Endothelial cell of umbilical vein (primary cell): Measurements from ENCODE around the gene PLEKHH2. TPM values are rescaled to one million over a fixed set of nuclear protein-coding genes. Genes with fewer than 3 reads are reported as not detected.

Experiments
- BruUV-seq: library from RNA; stranded (reverse); fragments of 400-500 nt; replicated peaks from 2 replicates; lab custom pipeline; 2021; lab: Mats Ljungman, UMichigan
- CTCF ChIA-PET: fragments of 300-600, 350-600 bp; sonication (Branson Sonifier 250); formaldehyde crosslinking; loops from one replicate; lab custom pipeline; 2021; ENCODE audit warnings: antibody characterized with exemption, inconsistent platforms; lab: Charles Lee
- POLR2A ChIA-PET: fragments of 300-600, 350-600 bp; sonication (Branson Sonifier 250); formaldehyde crosslinking; loops from one replicate; lab custom pipeline; 2021; ENCODE audit warnings: antibody characterized with exemption, inconsistent platforms; lab: Charles Lee
- DNase-seq: peaks from one replicate; pipeline ENCODE4 v3.0.0-alpha.2; 2011; ENCODE audit warnings: low read depth, low spot score
- FAIRE-seq: peaks from 2 replicates; lab custom pipeline; 2011; peaks lifted over from hg19 to GRCh38; lab: Jason Lieb, UNC
- H2AFZ ChIP-seq: 2 replicates; pipeline ENCODE4 v1.6.0; 2012; ENCODE audit warnings: low read depth, low read length, control low read depth, inconsistent platforms
- H3K27ac ChIP-seq: 2 replicates; pipeline ENCODE4 v1.5.1; 2011; ENCODE audit warnings: low read depth, mild to moderate bottlenecking, control low read depth, low read length, moderate library complexity; ENCODE audit not compliant: insufficient read depth
- H3K27me3 ChIP-seq, 2 experiments: 2 replicates each; pipeline versions ENCODE4 v1.6.0 to v1.6.1; 2011; ENCODE audit warnings: low read length in 2 of 2, mixed read lengths in 1 of 2; ENCODE audit not compliant: control insufficient read depth in 2 of 2, insufficient read depth in 2 of 2
- H3K36me3 ChIP-seq, 2 experiments: 2 replicates in 1 of 2; 3 replicates in 1 of 2; pipeline ENCODE4 v1.5.1; 2011; ENCODE audit warnings: low read length in 2 of 2, mild to moderate bottlenecking in 1 of 2, moderate library complexity in 1 of 2; ENCODE audit not compliant: control insufficient read depth in 2 of 2, insufficient read depth in 2 of 2; ENCODE audit errors: extremely low read depth in 1 of 2
- H3K4me1 ChIP-seq: 3 replicates; pipeline ENCODE4 v1.5.1; 2011; ENCODE audit warnings: mild to moderate bottlenecking, low read length; ENCODE audit not compliant: control insufficient read depth, insufficient read depth; ENCODE audit errors: extremely low read depth
- H3K4me2 ChIP-seq: 2 replicates; pipeline ENCODE4 v1.6.1; 2011; ENCODE audit warnings: low read length, control low read depth, mixed read lengths; ENCODE audit not compliant: insufficient read depth
- H3K4me3 ChIP-seq, 3 experiments: fragments of 200-600 bp in 1 of 3; sonication (generic), shearing (Covaris generic) in 1 of 3; replicated peaks in 1 of 3; 2 replicates each; pipeline ENCODE4 v1.5.1; 2011 to 2016; ENCODE audit warnings: control low read depth in 3 of 3, low read length in 3 of 3, mild to moderate bottlenecking in 2 of 3, inconsistent platforms in 1 of 3, low read depth in 1 of 3, moderate library complexity in 1 of 3; ENCODE audit not compliant: insufficient read depth in 1 of 3
- H3K79me2 ChIP-seq: 2 replicates; pipeline ENCODE4 v1.6.0; 2012; ENCODE audit warnings: low read length, inconsistent platforms; ENCODE audit not compliant: control insufficient read depth, insufficient read depth
- H3K9ac ChIP-seq: replicated peaks from 2 replicates; pipeline ENCODE3; 2011; ENCODE audit warnings: low read length, control low read depth; ENCODE audit not compliant: insufficient read depth; ENCODE audit errors: extremely low read depth
- H3K9me1 ChIP-seq: replicated peaks from 3 replicates; pipeline ENCODE4 v1.6.0; 2011; ENCODE audit warnings: mild to moderate bottlenecking, low read length; ENCODE audit not compliant: control insufficient read depth, insufficient read depth; ENCODE audit errors: extremely low read depth
- H3K9me3 ChIP-seq: replicated peaks from 2 replicates; pipeline ENCODE4 v1.5.1; 2012; ENCODE audit warnings: low read length, inconsistent platforms; ENCODE audit not compliant: control insufficient read depth, insufficient read depth
- H4K20me1 ChIP-seq: replicated peaks from 2 replicates; pipeline ENCODE3; 2011; ENCODE audit warnings: mild to moderate bottlenecking, low read length; ENCODE audit not compliant: control insufficient read depth, insufficient read depth; ENCODE audit errors: extremely low read depth
- GATA2 ChIP-seq: IDR thresholded peaks from 2 replicates; pipeline ENCODE4 v1.7.0; 2011; ENCODE audit warnings: low read depth, mild to moderate bottlenecking, moderate library complexity, mixed read lengths, low read length; ENCODE audit not compliant: insufficient read length, insufficient read depth
- JUN ChIP-seq: IDR thresholded peaks from 2 replicates; pipeline ENCODE4 v1.6.1; 2011; ENCODE audit warnings: borderline replicate concordance, low read depth; ENCODE audit not compliant: insufficient read length, insufficient read depth
- MYC ChIP-seq: IDR thresholded peaks from one replicate; pipeline ENCODE4 v1.6.1; 2011; ENCODE audit warnings: mild to moderate bottlenecking, low read depth, low read length
- POLR2A ChIP-seq: IDR thresholded peaks from 2 replicates; pipeline ENCODE4 v1.6.1; 2012; ENCODE audit warnings: low read depth, mild to moderate bottlenecking, control low read depth, low read length
- POLR2AphosphoS5 ChIP-seq: IDR thresholded peaks from 2 replicates; pipeline ENCODE4 v1.6.1; 2012; ENCODE audit warnings: low read depth, mild to moderate bottlenecking, control low read depth, low read length, moderate library complexity; ENCODE audit not compliant: insufficient read depth
- dilution Hi-C: fragments of 300-500 bp; cut with MboI; formaldehyde crosslinking; loops from one replicate; pipeline ENCODE4 v1.15.0; 2019; ENCODE audit warnings: low sequenced_read_pairs; ENCODE audit not compliant: extremely low pct_ligation_motif_present
- intact Hi-C: fragments of 100-400 bp; cut with micrococcal nuclease; formaldehyde crosslinking; loops from one replicate; pipeline ENCODE4 v1.10.0; 2022
- polyA plus RNA-seq, 4 experiments: library from polyadenylated mRNA; depleted of rRNA in 3 of 4; stranded (reverse) in 3 of 4; unstranded in 1 of 4; fragments of >200 nt; gene quantifications; 2 replicates each; pipeline versions ENCODE4 v1.2.1 to v1.2.3, GENCODE V29; 2011 to 2012; ENCODE audit warnings: missing spikeins in 1 of 4
- total RNA-seq: library from RNA; stranded (reverse); gene quantifications from 2 replicates; pipeline ENCODE4 v1.2.3, GENCODE V29; 2021
- TF ChIP-seq, protein P1 (sequence below), 2 donors: IDR thresholded peaks; 1 replicate in 1 of 2; 2 replicates in 1 of 2; pipeline ENCODE4 v1.5.1; 2011; ENCODE audit warnings: low read length in 2 of 2, mild to moderate bottlenecking in 2 of 2, moderate library complexity in 2 of 2, control low read depth in 1 of 2, inconsistent platforms in 1 of 2, low read depth in 1 of 2; ENCODE audit not compliant: insufficient read depth in 1 of 2; ENCODE audit errors: extremely low read depth in 1 of 2
- TF ChIP-seq, protein P2 (sequence below): IDR thresholded peaks from 2 replicates; pipeline ENCODE4 v1.6.1; 2011; ENCODE audit not compliant: insufficient read depth, insufficient read length

The PLEKHH2 gene
- total and polyA plus RNA-seq, 2 donors (not counting 3 experiments of a cell fraction or from before 2014, with no cell fraction given), result 0.41 to 0.58 TPM

DNA sequence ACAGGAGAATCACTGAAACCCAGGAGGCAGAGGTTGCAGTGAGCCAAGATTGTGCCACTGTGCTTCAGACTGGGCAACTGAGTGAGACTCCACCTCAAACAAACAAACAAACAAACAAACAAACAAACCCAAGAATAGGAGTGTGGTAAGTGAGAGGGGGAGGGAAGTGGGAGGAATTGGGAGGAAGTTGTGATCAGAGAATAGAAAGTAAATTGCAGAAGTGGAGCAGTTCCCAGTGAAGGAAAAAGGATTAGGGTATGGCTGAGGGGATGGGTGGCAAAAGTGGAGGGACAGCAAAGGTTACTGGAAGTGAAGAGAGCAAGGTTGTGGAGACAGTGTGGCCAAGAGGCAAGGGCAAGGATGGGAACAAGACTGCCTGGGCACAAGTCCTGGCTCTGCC is 80.3 kb downstream of the PLEKHH2 start:
- CTCF ChIA-PET, result no interaction called here
- FAIRE-seq (no peak), DNase-seq (no peak)
- H3K9me1 ChIP-seq, result no peaks in the 10 kb centered on the region
- H3K4me2 ChIP-seq, result no peak overlapping the region
- TF ChIP-seq POLR2A, result no peak
- no peak overlapping the region for H3K4me3 ChIP-seq
- POLR2A ChIA-PET, result interaction anchor here (0.6 kb wide), 1 partner anchor 15 kb away, joined by 3 read pairs; no protein-coding TSS in a partner anchor
- H3K9ac ChIP-seq, result no peak overlapping the region
- H3K27ac ChIP-seq, result no peak overlapping the region
- BruUV-seq, result no TSS peak
- H3K27me3 ChIP-seq, result no peaks in the 10 kb centered on the region
- peaks cover 11% of the 10 kb centered on the region for H3K4me1 ChIP-seq
- intact Hi-C loops (no loop called here), dilution Hi-C loops (no loop called here)
- no peaks in the 10 kb centered on the region for H3K36me3 ChIP-seq
- H3K79me2 ChIP-seq, result no peaks in the 10 kb centered on the region
- no peaks in the 10 kb centered on the region for H4K20me1 ChIP-seq
- no peaks in the 10 kb centered on the region for H3K9me3 ChIP-seq
- no peak overlapping the region for H2AFZ ChIP-seq

DNA sequence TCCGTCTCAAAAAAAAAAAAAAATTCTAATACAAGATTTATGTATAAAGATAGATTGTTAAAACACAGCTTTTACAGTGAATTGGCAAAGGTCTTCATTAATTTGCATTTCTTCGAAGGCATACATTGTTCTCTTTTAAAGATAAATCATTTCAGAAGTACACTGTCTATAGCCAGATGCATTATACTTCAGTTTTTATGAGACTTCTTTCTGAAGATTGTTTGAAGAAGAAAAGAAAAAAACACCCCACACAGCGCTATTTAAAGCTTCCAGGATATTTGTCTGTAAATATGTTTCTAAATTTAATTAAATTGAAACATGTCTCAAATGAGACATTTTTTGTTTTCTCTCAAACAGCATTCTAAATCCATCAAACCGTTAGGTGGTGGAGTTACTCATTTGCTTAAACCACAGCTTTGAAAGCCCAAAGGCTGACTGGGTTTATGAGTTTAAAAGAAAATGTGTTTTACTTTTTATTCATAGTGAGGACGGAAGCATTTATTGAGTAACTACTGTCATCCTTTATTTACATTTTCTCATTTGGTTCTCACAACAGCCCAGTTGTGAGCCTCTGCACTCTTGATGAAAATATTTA is 81.6 kb downstream of the PLEKHH2 start:
- H4K20me1 ChIP-seq, result no peaks in the 10 kb centered on the region
- H3K36me3 ChIP-seq, result no peaks in the 10 kb centered on the region
- intact Hi-C loops, result no loop called here
- ChIA-PET CTCF (no interaction called here), POLR2A (no interaction called here)
- no peak overlapping the region for H2AFZ ChIP-seq
- no peak overlapping the region for H3K9ac ChIP-seq
- no TSS peak for BruUV-seq
- H3K9me3 ChIP-seq, result no peaks in the 10 kb centered on the region
- H3K9me1 ChIP-seq, result no peaks in the 10 kb centered on the region
- no peak overlapping the region for H3K4me2 ChIP-seq
- H3K27ac ChIP-seq, result no peak overlapping the region
- TF ChIP-seq, protein P1, sequence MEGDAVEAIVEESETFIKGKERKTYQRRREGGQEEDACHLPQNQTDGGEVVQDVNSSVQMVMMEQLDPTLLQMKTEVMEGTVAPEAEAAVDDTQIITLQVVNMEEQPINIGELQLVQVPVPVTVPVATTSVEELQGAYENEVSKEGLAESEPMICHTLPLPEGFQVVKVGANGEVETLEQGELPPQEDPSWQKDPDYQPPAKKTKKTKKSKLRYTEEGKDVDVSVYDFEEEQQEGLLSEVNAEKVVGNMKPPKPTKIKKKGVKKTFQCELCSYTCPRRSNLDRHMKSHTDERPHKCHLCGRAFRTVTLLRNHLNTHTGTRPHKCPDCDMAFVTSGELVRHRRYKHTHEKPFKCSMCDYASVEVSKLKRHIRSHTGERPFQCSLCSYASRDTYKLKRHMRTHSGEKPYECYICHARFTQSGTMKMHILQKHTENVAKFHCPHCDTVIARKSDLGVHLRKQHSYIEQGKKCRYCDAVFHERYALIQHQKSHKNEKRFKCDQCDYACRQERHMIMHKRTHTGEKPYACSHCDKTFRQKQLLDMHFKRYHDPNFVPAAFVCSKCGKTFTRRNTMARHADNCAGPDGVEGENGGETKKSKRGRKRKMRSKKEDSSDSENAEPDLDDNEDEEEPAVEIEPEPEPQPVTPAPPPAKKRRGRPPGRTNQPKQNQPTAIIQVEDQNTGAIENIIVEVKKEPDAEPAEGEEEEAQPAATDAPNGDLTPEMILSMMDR (IDR thresholded peaks at IDR 0.05; ENCODE audit: extremely low read depth in 1 of 2, insufficient read depth in 1 of 2, low read depth in 1 of 2, low read length in 2 of 2), result no peak
- TF ChIP-seq GATA2 (no peak), POLR2A (no peak), MYC (no peak), JUN (no peak), POLR2AphosphoS5 (no peak)
- TF ChIP-seq, protein P2, sequence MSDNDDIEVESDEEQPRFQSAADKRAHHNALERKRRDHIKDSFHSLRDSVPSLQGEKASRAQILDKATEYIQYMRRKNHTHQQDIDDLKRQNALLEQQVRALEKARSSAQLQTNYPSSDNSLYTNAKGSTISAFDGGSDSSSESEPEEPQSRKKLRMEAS, result no peak
- no peaks in the 10 kb centered on the region for H3K79me2 ChIP-seq
- H3K27me3 ChIP-seq, result no peaks in the 10 kb centered on the region
- FAIRE-seq, result no peak
- DNase-seq, result no peak
- no peak overlapping the region for H3K4me3 ChIP-seq
- dilution Hi-C loops, result no loop called here
- peaks cover 11% of the 10 kb centered on the region for H3K4me1 ChIP-seq
